Endodermal cell (in vitro differentiated cells): ENCODE data around the gene F13A1. TPM values are rescaled to one million over a fixed set of nuclear protein-coding genes. Genes with fewer than 3 reads are reported as not detected.
A peak's percentile ranks its signal among the peaks of the same experiment; 100 is the strongest.

ENCODE experiments used
- DNase-seq: peaks from one replicate; pipeline ENCODE4 v3.0.0-alpha.2; 2017
- H3K27ac ChIP-seq: 2 replicates; pipeline ENCODE4 v1.5.1; 2013; ENCODE audit warnings: mild to moderate bottlenecking, low read depth, low read length, moderate library complexity
- H3K27me3 ChIP-seq: 2 replicates; pipeline ENCODE4 v1.6.1; 2013; ENCODE audit warnings: mild to moderate bottlenecking, low read length, moderate library complexity; ENCODE audit not compliant: insufficient read depth, control insufficient read depth, poor library complexity, severe bottlenecking
- H3K36me3 ChIP-seq: 2 replicates; pipeline ENCODE4 v1.7.0; 2013; ENCODE audit warnings: mild to moderate bottlenecking, low read length, moderate library complexity; ENCODE audit not compliant: control insufficient read depth, insufficient read depth
- H3K4me1 ChIP-seq: one replicate; pipeline ENCODE4 v1.7.0; 2013; ENCODE audit warnings: low read length; ENCODE audit not compliant: control insufficient read depth, insufficient read depth
- H3K4me3 ChIP-seq: 2 replicates; pipeline ENCODE4 v1.5.1; 2013; ENCODE audit warnings: mild to moderate bottlenecking, low read length, moderate library complexity
- H3K9ac ChIP-seq: 2 replicates; pipeline ENCODE4 v1.6.1; 2013; ENCODE audit warnings: mild to moderate bottlenecking, low read length, moderate library complexity; ENCODE audit not compliant: poor library complexity, severe bottlenecking; ENCODE audit errors: extremely low read depth
- H3K9me3 ChIP-seq: 2 replicates; pipeline ENCODE4 v1.6.1; 2013; ENCODE audit warnings: mild to moderate bottlenecking, low read length, moderate library complexity; ENCODE audit not compliant: control insufficient read depth
- H3K27ac Mint-ChIP-seq: 2 replicates; pipeline ENCODE4 v1.8.0; 2020; ENCODE audit warnings: mixed read lengths
- H3K27me3 Mint-ChIP-seq: 2 replicates; pipeline ENCODE4 v1.8.0; 2021; ENCODE audit warnings: mild to moderate bottlenecking, mixed read lengths; ENCODE audit not compliant: insufficient read depth
- H3K36me3 Mint-ChIP-seq: 2 replicates; pipeline ENCODE4 v1.8.0; 2020; ENCODE audit warnings: low read depth, mixed read lengths
- H3K4me1 Mint-ChIP-seq: 2 replicates; pipeline ENCODE4 v1.8.0; 2020; ENCODE audit warnings: mixed read lengths
- H3K4me3 Mint-ChIP-seq: 2 replicates; pipeline ENCODE4 v1.8.0; 2020; ENCODE audit warnings: mild to moderate bottlenecking, moderate library complexity, mixed read lengths
- H3K9me3 Mint-ChIP-seq: 2 replicates; pipeline ENCODE4 v1.8.0; 2020; ENCODE audit warnings: mild to moderate bottlenecking, mixed read lengths
- WGBS, 2 experiments: methylation state at CpG; one replicate each; pipeline versions ENCODE4 v1.1.5 to v1.1.7; 2013; ENCODE audit warnings: missing lambda C conversion rate in 2 of 2, mixed read lengths in 1 of 2; ENCODE audit not compliant: insufficient coverage in 1 of 2, insufficient read length in 1 of 2; 5-methylcytosine and 5-hydroxymethylcytosine counted together
- total RNA-seq, 2 donors: library from RNA; stranded (reverse); fragmentation: NEBNext Ultra II Directional in 1 of 2; extraction: Animal tissue kit (Norgen Biotek cat#: 25700) in 1 of 2; gene quantifications; 2 replicates in 1 of 2; 3 replicates in 1 of 2; pipeline ENCODE4 v1.2.1, GENCODE V29; 2021
- TF ChIP-seq, protein P1 (sequence below): fragments of 200-600 bp; sonication (generic); conservative IDR thresholded peaks from 2 replicates; pipeline ENCODE4 v1.5.0; 2021; ENCODE audit warnings: antibody characterized with exemption, mild to moderate bottlenecking

Gene F13A1
- total RNA-seq, 2 donors from 2014 or later: 1.1 to 1.3 TPM

GRCh38 chr6:6218759-6219085 lies 101.7 kb downstream of the F13A1 start:
- no peaks in the 10 kb centered on the region for H3K36me3 Mint-ChIP-seq
- H3K9me3 Mint-ChIP-seq: no peaks in the 10 kb centered on the region
- no peaks in the 10 kb centered on the region for H3K4me1 ChIP-seq
- 83 to 89% methylated on average over 1 to 3 of the region's 3 CpGs for WGBS, 2 experiments
- no peaks in the 10 kb centered on the region for H3K9me3 ChIP-seq
- no peak overlapping the region for H3K4me3 ChIP-seq
- no peaks in the 10 kb centered on the region for H3K36me3 ChIP-seq
- no peak overlapping the region for H3K9ac ChIP-seq
- no peaks in the 10 kb centered on the region for H3K27me3 ChIP-seq
- peak overlapping the region; percentile 21 for H3K27ac Mint-ChIP-seq
- H3K4me1 Mint-ChIP-seq: no peaks in the 10 kb centered on the region
- H3K4me3 Mint-ChIP-seq: no peak overlapping the region
- TF ChIP-seq, protein P1, sequence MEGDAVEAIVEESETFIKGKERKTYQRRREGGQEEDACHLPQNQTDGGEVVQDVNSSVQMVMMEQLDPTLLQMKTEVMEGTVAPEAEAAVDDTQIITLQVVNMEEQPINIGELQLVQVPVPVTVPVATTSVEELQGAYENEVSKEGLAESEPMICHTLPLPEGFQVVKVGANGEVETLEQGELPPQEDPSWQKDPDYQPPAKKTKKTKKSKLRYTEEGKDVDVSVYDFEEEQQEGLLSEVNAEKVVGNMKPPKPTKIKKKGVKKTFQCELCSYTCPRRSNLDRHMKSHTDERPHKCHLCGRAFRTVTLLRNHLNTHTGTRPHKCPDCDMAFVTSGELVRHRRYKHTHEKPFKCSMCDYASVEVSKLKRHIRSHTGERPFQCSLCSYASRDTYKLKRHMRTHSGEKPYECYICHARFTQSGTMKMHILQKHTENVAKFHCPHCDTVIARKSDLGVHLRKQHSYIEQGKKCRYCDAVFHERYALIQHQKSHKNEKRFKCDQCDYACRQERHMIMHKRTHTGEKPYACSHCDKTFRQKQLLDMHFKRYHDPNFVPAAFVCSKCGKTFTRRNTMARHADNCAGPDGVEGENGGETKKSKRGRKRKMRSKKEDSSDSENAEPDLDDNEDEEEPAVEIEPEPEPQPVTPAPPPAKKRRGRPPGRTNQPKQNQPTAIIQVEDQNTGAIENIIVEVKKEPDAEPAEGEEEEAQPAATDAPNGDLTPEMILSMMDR: no peak
- H3K27me3 Mint-ChIP-seq: no peaks in the 10 kb centered on the region
- peak; percentile 57 for DNase-seq
- H3K27ac ChIP-seq: no peak overlapping the region

GRCh38 chr6:6217855-6218758 lies 102.4 kb downstream of the F13A1 start:
- Histone ChIP-seq H3K9ac (no peak overlapping the region), H3K27me3 (no peaks in the 10 kb centered on the region), H3K27ac (no peak overlapping the region), H3K36me3 (no peaks in the 10 kb centered on the region), H3K4me3 (no peak overlapping the region), H3K9me3 (no peaks in the 10 kb centered on the region), H3K4me1 (no peaks in the 10 kb centered on the region)
- Mint-ChIP-seq H3K4me3 (no peak overlapping the region), H3K27me3 (no peaks in the 10 kb centered on the region), H3K4me1 (no peaks in the 10 kb centered on the region), H3K27ac (no peak overlapping the region), H3K9me3 (no peaks in the 10 kb centered on the region), H3K36me3 (no peaks in the 10 kb centered on the region)
- DNase-seq: peak; percentile 49
- 80 to 98% methylated on average over 5 to 11 of the region's 11 CpGs for WGBS, 2 experiments
- TF ChIP-seq, protein P1: peak; percentile 51

GRCh38 chr6:6210994-6211393 lies 109.5 kb downstream of the F13A1 start:
- Histone ChIP-seq H3K4me3 (no peak overlapping the region), H3K9ac (no peak overlapping the region), H3K27ac (no peak overlapping the region), H3K27me3 (no peaks in the 10 kb centered on the region), H3K36me3 (no peaks in the 10 kb centered on the region), H3K4me1 (no peaks in the 10 kb centered on the region), H3K9me3 (peaks cover 7% of the 10 kb centered on the region)
- H3K36me3 Mint-ChIP-seq: no peaks in the 10 kb centered on the region
- peaks cover 23% of the 10 kb centered on the region for H3K9me3 Mint-ChIP-seq
- H3K4me1 Mint-ChIP-seq: no peaks in the 10 kb centered on the region
- H3K4me3 Mint-ChIP-seq: no peak overlapping the region
- no peak for DNase-seq
- TF ChIP-seq, protein P1: no peak
- H3K27ac Mint-ChIP-seq: no peak overlapping the region
- H3K27me3 Mint-ChIP-seq: no peaks in the 10 kb centered on the region
- WGBS, 2 experiments: 67 to 96% methylated on average over 1 to 2 of the region's 2 CpGs
